ENCODE measurements around the gene ZNF497. TPM values are rescaled to one million over a fixed set of nuclear protein-coding genes. Genes with fewer than 3 reads are reported as not detected.

ZNF497 gene
- total and polyA plus RNA-seq, 2 donors (not counting 1 experiment from before 2014, with no cell fraction given), result 1.6 to 2.7 TPM

DNA sequence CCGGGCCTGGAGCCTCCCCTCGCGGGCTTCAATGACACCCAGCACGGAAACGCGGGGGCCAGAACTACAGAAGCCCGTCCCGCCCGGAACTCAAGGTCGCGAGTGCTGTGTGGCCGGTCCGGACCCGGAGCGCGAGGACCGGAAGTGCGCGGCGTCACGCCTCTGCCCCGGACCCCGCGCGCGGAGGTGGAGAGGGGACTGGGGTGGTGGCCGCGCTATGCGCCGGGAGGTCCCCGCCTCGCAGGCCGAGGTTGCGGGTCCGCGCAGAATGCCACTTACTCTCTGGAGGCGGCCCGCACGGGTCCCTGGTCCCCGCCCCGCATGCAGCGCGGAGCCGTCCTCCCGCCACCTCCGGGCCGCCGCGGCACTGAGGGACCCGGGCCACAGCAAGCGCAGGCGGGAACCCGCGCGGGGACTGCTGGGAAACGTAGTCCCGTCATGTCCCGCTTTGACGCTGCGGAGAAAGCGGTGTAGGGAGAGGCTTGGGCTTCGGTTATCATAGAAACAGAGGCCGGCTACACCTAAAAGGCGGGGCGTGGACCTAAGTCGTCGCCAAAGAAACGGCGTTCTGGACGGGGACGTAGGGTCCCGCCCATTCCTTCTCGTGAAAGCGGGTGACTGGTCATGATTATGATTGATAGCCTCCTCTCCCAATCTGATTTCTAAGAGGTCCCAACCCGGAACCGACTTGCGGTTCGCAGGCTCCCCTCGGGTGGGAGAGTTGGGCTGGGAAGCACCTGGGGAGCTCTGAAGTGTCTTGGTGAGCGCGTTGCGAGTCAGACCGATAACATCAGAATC, 18.3 kb upstream of the ZNF497 start, which contains the start of gene ZNF837:
ZNF837 (minus strand) TSS at position 369 of the 798 bp plus-strand sequence. CDS start 11,698 bp downstream, outside the sequence.
- WGBS (ENCODE audit: insufficient coverage), result under 1% methylated on average over 80 of the region's 83 CpGs
- ChIA-PET POLR2A (interaction anchor here (0.7 to 4.0 kb wide), 11 partner anchors 18 to 198 kb away, joined by 3 to 35 read pairs (median 5); partner anchors contain the start of genes CHMP2A, ERVK3-1, ZBTB45 and ZNF132), CTCF (interaction anchor here (1.2 kb wide), 2 partner anchors 34 to 54 kb away, joined by 3 read pairs; partner anchors contain the start of gene ZSCAN22)
- Mint-ChIP-seq H3K4me3 (peak within 1 kb of the TSS; percentile 92), H3K27ac (peak within 1 kb of the TSS; percentile 95), H3K4me1 (peaks cover 31% of the 10 kb centered on the region), H3K9me3 (ENCODE audit: insufficient read depth) (no peaks in the 10 kb centered on the region), H3K27me3 (no peaks in the 10 kb centered on the region)
- Histone ChIP-seq H3K9me3 (ENCODE audit: control extremely low read depth in 1 of 3, control insufficient read depth in 2 of 3, insufficient read depth in 1 of 3, low read length in 2 of 3) (no peaks in the 10 kb centered on the region), H3K4me2 (replicated peaks; ENCODE audit: low read depth, low read length, poor library complexity, severe bottlenecking) (peak within 1 kb of the TSS; percentile 83), H2AFZ (ENCODE audit: insufficient read depth, low read depth, low read length, poor library complexity, severe bottlenecking) (peak within 1 kb of the TSS; percentile 90), H3K4me1 (ENCODE audit: control insufficient read depth in 2 of 2, insufficient read depth in 2 of 2, low read length in 2 of 2) (peaks cover 27 to 35% of the 10 kb centered on the region in 2 donors), H3K36me3 (replicated peaks in 1 of 2; ENCODE audit: control extremely low read depth in 1 of 2, control insufficient read depth in 1 of 2, extremely low read depth in 1 of 2, insufficient read depth in 2 of 2, low read length in 1 of 2) (peaks cover 0 to 2% of the 10 kb centered on the region in 2 experiments), H3K9ac (ENCODE audit: low read length) (peak within 1 kb of the TSS; percentile 76), H4K20me1 (ENCODE audit: control insufficient read depth, insufficient read depth, low read length, poor library complexity, severe bottlenecking) (no peaks in the 10 kb centered on the region), H3K4me3 (ENCODE audit: control extremely low read depth in 1 of 5, extremely low read depth in 1 of 5, insufficient read depth in 1 of 5, low read depth in 2 of 5, low read length in 4 of 5) (peak within 1 kb of the TSS; percentile 22 to 78 (median 71)), H3K27me3 (replicated peaks in 1 of 4; ENCODE audit: control extremely low read depth in 1 of 4, control insufficient read depth in 3 of 4, insufficient read depth in 4 of 4, low read length in 3 of 4) (no peaks in the 10 kb centered on the region), H3K27ac (ENCODE audit: low read length in 2 of 2) (peak within 1 kb of the TSS; percentile 89 to 97), H3K79me2 (ENCODE audit: control insufficient read depth, insufficient read depth, low read length) (peaks cover 34% of the 10 kb centered on the region)
- ATAC-seq (ENCODE audit: low read depth), result peak; percentile 86
- intact Hi-C loops (cut with micrococcal nuclease), result loop anchor here (1.0 to 2.0 kb wide), 12 partner anchors 19 to 138 kb away; partner anchors contain the start of genes ERVK3-1, ZBTB45, ZNF132 and ZNF324B
- DNase-seq, result peak; percentile 100
- TF ChIP-seq, protein P1, sequence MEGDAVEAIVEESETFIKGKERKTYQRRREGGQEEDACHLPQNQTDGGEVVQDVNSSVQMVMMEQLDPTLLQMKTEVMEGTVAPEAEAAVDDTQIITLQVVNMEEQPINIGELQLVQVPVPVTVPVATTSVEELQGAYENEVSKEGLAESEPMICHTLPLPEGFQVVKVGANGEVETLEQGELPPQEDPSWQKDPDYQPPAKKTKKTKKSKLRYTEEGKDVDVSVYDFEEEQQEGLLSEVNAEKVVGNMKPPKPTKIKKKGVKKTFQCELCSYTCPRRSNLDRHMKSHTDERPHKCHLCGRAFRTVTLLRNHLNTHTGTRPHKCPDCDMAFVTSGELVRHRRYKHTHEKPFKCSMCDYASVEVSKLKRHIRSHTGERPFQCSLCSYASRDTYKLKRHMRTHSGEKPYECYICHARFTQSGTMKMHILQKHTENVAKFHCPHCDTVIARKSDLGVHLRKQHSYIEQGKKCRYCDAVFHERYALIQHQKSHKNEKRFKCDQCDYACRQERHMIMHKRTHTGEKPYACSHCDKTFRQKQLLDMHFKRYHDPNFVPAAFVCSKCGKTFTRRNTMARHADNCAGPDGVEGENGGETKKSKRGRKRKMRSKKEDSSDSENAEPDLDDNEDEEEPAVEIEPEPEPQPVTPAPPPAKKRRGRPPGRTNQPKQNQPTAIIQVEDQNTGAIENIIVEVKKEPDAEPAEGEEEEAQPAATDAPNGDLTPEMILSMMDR (IDR thresholded peaks at IDR 0.05), result no peak
- no peak for TF ChIP-seq EZH2 (IDR thresholded peaks at IDR 0.05; ENCODE audit: borderline replicate concordance, insufficient read depth, low read depth, low read length, poor library complexity, severe bottlenecking)

Data from B cell (primary cell).